Ishikawa (cell line): Measurements from ENCODE around the gene THADA.

ENCODE experiments used
- CEBPB ChIP-seq: IDR thresholded peaks from 2 replicates; pipeline ENCODE4 v1.6.1; 2012
- CREB1 ChIP-seq: IDR thresholded peaks from 2 replicates; pipeline ENCODE4 v1.6.1; 2012; ENCODE audit warnings: low read depth
- EGR1 ChIP-seq: IDR thresholded peaks from 2 replicates; pipeline ENCODE4 v1.6.1; 2012
- EP300 ChIP-seq: IDR thresholded peaks from 2 replicates; pipeline ENCODE4 v1.6.1; 2012; ENCODE audit warnings: borderline replicate concordance
- FOXM1 ChIP-seq: IDR thresholded peaks from 2 replicates; pipeline ENCODE4 v1.6.1; 2012; ENCODE audit warnings: low read depth, borderline replicate concordance
- NFIC ChIP-seq: IDR thresholded peaks from 2 replicates; pipeline ENCODE4 v1.6.1; 2012
- RAD21 ChIP-seq: IDR thresholded peaks from 2 replicates; pipeline ENCODE4 v1.6.1; 2012; ENCODE audit warnings: low read depth
- TAF1 ChIP-seq: IDR thresholded peaks from 2 replicates; pipeline ENCODE4 v1.6.1; 2012; ENCODE audit warnings: low read depth, mild to moderate bottlenecking
- TCF12 ChIP-seq: IDR thresholded peaks from 2 replicates; pipeline ENCODE4 v1.6.1; 2012; ENCODE audit warnings: low read depth
- TEAD4 ChIP-seq: IDR thresholded peaks from 2 replicates; pipeline ENCODE4 v1.6.1; 2012
- YY1 ChIP-seq: IDR thresholded peaks from 2 replicates; pipeline ENCODE4 v1.6.1; 2012; ENCODE audit warnings: low read depth
- ZBTB7A ChIP-seq: IDR thresholded peaks from 2 replicates; pipeline ENCODE4 v1.6.1; 2012; ENCODE audit warnings: low read depth
- TF ChIP-seq, protein P1 (sequence below): IDR thresholded peaks from 2 replicates; pipeline ENCODE4 v1.6.1; 2012
- TF ChIP-seq, protein P2 (sequence below): IDR thresholded peaks from 2 replicates; pipeline ENCODE4 v1.6.1; 2012; ENCODE audit warnings: low read depth, mild to moderate bottlenecking
- TF ChIP-seq, protein P3 (sequence below): IDR thresholded peaks from 2 replicates; pipeline ENCODE4 v1.6.1; 2012

THADA gene

DNA sequence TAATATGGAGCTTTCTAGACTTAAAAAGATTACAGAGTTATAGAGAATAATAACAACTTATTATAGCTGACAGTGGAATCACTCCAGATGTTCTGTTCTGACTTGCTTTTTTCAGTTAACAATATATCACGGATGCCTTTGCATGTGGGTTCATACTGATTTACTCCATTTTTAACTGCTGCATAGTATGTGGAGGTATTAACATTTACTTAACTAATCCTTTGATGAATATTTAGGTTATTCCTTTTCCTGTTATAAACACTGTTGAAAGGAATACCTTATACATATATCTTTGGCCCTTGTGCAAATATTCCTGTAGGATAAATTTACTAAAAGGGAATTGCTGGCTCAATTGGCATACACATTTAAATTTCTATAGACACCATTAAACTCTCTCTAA is 336.3 kb downstream of the THADA start:
- no peak for TF ChIP-seq CEBPB
- TF ChIP-seq, protein P1, sequence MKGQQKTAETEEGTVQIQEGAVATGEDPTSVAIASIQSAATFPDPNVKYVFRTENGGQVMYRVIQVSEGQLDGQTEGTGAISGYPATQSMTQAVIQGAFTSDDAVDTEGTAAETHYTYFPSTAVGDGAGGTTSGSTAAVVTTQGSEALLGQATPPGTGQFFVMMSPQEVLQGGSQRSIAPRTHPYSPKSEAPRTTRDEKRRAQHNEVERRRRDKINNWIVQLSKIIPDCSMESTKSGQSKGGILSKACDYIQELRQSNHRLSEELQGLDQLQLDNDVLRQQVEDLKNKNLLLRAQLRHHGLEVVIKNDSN = no peak
- TF ChIP-seq YY1 = no peak
- no peak for TF ChIP-seq RAD21
- TF ChIP-seq, protein P2, sequence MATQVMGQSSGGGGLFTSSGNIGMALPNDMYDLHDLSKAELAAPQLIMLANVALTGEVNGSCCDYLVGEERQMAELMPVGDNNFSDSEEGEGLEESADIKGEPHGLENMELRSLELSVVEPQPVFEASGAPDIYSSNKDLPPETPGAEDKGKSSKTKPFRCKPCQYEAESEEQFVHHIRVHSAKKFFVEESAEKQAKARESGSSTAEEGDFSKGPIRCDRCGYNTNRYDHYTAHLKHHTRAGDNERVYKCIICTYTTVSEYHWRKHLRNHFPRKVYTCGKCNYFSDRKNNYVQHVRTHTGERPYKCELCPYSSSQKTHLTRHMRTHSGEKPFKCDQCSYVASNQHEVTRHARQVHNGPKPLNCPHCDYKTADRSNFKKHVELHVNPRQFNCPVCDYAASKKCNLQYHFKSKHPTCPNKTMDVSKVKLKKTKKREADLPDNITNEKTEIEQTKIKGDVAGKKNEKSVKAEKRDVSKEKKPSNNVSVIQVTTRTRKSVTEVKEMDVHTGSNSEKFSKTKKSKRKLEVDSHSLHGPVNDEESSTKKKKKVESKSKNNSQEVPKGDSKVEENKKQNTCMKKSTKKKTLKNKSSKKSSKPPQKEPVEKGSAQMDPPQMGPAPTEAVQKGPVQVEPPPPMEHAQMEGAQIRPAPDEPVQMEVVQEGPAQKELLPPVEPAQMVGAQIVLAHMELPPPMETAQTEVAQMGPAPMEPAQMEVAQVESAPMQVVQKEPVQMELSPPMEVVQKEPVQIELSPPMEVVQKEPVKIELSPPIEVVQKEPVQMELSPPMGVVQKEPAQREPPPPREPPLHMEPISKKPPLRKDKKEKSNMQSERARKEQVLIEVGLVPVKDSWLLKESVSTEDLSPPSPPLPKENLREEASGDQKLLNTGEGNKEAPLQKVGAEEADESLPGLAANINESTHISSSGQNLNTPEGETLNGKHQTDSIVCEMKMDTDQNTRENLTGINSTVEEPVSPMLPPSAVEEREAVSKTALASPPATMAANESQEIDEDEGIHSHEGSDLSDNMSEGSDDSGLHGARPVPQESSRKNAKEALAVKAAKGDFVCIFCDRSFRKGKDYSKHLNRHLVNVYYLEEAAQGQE = no peak
- TF ChIP-seq TEAD4 = no peak

DNA sequence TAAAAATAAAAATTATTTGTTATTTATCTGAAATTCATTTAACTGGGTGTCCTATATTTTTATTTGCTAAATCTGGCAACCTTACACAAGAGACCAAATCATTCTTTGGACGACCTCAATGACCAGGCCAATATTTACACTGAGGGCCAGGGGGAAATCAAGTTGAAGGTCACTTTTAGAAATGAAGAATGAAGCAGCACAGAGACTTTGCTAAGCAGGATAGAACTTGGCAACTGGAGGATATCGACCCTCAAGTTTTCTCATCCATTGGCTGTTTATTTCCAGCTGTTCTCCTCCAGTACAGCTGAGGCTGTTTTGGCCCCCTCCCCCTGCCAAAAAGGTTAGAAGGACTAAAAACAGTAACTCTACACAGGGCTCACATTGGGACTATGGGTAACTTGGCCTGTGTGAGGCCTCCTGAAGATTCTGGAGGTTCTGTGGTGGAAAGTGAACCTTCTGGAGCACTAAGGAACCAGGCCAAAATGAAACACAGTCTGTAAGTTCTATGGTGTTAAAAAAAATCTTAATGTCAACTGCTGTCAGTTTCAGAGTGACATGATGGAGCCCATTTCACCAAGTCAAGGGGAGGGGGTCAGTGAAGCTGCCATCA is 337.2 kb downstream of the THADA start:
- TF ChIP-seq, protein P1 = no peak
- TF ChIP-seq TEAD4 = no peak
- TF ChIP-seq, protein P2 = no peak
- no peak for TF ChIP-seq CEBPB
- no peak for TF ChIP-seq TCF12
- no peak for TF ChIP-seq FOXM1
- TF ChIP-seq ZBTB7A = no peak
- no peak for TF ChIP-seq TAF1
- no peak for TF ChIP-seq CREB1
- TF ChIP-seq RAD21 = no peak
- no peak for TF ChIP-seq EGR1
- TF ChIP-seq EP300 = no peak
- TF ChIP-seq, protein P3, sequence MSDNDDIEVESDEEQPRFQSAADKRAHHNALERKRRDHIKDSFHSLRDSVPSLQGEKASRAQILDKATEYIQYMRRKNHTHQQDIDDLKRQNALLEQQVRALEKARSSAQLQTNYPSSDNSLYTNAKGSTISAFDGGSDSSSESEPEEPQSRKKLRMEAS = no peak
- TF ChIP-seq NFIC = no peak

DNA sequence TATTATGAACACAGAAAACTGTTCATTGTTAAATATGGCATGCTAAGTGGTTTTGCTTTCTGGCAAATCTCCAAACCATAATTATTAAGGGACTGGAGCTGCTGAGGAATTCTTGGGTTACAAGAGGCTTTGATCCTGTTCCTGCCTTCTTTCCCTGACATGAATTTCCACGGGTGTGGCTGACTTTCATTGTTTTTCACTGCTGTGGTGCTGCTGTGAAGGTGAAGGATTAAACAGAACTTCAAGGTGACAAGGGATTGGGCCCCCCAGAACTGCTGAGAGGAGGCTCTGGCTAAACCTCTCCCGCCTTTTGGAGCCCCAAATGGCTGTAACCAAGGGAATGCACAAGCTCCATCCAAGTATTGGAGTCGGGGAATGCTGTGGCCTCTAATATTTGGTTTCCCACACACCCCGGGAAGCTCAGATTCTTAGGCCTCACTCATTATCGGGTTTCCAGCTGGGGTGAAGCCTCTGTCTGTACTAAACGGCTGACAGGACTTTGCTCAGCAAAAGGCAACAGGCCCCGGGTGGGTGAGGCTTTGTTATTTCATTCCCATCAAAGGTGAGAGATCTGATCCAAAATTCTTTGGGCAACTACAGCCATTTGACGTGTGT is 340.4 kb downstream of the THADA start:
- peak; percentile 83 for TF ChIP-seq TEAD4
- TF ChIP-seq YY1 = no peak; the same call in 1 of the 2 replicates
- TF ChIP-seq CEBPB = no peak
- TF ChIP-seq, protein P3 = no peak
- 0 out of 2 replicates have a peak, but pooled peaks have one; percentile 21 for TF ChIP-seq CREB1
- peak; percentile 82 for TF ChIP-seq TCF12
- TF ChIP-seq FOXM1 = peak; percentile 59; the same call in 1 of the 2 replicates
- no peak for TF ChIP-seq TAF1
- TF ChIP-seq ZBTB7A = no peak
- peak; percentile 96 for TF ChIP-seq NFIC
- TF ChIP-seq EP300 = peak; percentile 83

DNA sequence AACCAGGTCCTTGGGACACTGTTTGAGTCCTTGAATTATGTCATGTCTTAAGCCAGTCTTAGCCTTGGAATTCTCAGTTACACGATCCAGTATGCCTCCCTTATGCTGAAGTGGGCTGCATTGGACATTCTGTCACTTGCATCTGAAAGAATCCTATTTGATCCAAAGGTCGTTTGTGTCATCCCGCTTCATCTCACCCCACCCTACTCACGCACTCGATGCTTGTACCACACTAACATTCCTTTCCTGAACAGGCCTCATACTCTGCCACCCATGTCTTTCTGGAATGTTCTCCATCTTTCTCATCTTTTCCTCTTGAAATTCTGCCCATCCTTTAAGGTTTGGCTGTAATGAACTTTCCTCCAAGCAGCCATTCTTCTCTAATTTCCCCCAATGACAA is 341.5 kb downstream of the THADA start:
- TF ChIP-seq EP300 (no peak), FOXM1 (no peak), ZBTB7A (no peak), RAD21 (no peak), CREB1 (no peak), NFIC (no peak), TEAD4 (no peak), TAF1 (no peak), CEBPB (no peak), TCF12 (no peak), EGR1 (no peak), YY1 (no peak)
- TF ChIP-seq, protein P1 = no peak
- TF ChIP-seq, protein P3 = no peak
- TF ChIP-seq, protein P2 = no peak
